Measurements from ENCODE around the gene KCND2.
"Not testable (repeated sequence)": the region's sequence is repeated elsewhere in the genome, so short reads cannot be mapped to it uniquely, and the experiment has no call there.

The KCND2 gene

DNA sequence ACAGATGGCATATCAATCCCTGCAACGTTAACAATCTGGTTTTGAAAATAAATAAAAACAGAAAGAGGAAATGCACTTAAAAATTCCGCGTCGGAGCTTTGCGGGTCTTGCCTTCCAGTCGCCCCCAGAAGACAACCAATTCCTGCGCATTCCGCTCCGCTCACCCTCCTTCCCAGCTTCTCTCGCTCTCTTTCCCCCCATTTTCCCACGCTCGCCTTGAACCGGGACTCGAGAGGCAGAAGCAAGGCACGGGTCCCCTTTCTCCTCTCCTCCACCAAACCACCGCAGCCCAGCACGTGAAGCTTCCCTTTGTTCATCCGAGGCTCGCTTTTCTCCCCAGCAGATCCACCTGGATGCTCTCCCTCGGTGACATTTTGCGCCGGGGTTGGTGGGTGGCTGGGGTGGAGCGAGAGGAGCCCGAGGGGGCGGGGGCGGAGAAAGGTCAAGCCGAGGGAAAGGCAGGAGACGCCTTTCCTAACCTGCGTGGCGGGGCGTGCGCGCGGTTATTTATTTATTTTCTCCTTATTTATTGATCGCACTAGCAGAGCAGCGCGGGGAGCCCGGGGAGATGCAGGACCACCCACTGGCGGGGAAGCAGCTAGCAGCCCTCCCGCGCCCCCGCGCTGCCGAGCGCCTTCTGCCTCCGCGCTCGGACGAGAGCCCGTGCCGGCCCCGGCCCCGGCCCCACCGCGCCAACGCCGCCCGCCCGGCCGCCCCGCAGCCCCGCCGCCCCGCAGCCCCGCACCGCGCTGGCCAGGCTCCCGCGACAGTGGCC is at the start of gene KCND2:
Gene KCND2, plus strand, starts transcription at position 475 of the 775 bp plus-strand sequence.
- peak; percentile 57 for DNase-seq

DNA sequence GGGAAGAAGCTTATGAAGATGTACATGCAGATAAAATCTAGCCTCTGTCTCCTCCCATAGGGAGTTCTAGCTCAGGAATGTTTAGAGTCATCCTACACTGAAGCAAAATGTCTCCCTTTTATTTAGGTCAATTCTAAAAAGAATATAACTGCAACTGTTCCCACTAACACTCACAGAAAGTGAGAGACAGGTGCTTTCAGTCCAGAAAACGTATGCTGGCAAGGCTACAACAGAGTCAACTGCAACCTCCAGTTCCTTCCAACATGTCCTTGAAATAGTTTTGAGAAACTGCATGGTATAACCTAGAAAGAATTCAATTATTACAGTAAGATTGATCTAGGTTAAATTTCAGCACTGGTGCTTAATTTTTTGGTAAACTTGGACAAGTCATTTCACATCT is 46.8 kb upstream of the KCND2 start:
- DNase-seq, result no peak

DNA sequence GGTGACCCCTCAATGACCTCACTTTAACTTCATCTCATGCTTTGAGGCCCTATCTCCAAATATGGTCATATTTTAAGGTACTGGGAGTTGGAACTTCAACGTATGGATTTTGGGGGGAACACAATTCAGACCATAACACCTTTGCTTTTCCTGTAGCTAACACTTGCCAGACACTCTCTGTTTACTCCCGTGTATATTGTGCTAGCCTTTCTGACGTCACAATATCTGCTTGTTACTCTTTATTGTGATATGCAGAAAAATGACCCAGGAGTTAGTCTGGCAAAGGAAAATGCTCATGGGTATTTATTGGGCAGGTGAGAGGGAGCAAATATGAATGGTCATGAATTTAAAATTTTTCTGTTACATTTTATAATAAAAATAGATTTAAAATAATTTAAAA is 45.7 kb upstream of the KCND2 start:
- no peak for DNase-seq

DNA sequence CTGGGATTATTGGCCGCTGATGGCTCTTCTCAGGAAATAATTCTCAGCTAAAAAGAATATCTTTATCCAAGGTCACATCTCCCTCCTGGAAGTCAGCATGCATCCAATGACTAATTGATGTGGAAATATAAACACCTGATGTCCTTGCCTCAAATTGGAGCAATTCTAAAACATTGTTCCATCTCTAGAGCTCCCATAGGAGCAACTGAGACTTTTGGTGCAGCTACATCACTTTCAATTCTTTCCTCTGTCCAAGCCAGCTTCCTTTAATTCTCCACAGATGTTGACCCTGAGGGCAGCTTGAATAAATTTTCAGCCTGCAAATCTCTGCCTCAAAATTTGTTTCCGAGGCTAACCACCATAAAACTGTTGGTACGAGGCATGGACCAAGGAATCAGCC is 43.9 kb upstream of the KCND2 start:
- DNase-seq, result no peak

- no peak for DNase-seq
Observed at GRCh38 chr7:120233338-120233737, 39.6 kb upstream of the KCND2 start.

- DNase-seq, result not testable (repeated sequence)
Observed at GRCh38 chr7:120240350-120240749, 32.6 kb upstream of the KCND2 start.

GRCh38 chr7:120241973-120242372 is 31.0 kb upstream of the KCND2 start:
- no peak for DNase-seq

GRCh38 chr7:120254845-120255244 is 18.1 kb upstream of the KCND2 start:
- no peak for DNase-seq

DNA sequence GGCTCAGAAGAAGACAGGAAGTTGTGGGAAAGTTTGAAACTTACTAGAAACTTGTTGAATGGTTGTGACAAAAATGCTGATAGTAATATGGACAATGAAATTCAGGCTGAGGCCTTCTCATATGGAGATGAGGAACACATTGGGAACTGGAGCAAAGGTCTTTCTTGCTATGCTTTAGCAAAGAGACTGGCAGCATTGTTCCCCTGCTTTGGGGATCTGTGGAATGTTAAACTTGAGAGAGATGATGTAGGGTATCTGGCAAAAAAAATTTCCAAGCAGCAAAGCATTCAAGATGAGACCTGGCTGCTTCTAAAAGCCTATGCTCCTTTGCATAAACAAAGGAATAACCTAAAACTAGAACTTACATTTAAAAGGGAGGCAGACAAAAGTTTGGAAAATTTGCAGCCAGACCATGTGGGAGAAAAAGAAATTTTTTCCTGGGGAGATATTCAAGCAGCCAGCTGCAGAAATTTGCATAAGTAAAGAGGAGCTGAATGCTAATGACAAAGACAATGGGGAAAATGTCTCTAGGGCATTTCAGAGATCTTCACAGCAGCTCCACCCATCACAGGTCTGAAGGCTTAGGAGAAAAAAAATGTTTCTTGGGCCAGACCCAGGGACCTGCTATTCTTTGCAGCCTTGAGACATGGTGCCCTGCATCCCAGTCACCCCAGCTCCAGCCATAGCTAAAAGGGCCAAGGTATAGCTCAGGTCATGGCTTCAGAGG is 16.5 kb upstream of the KCND2 start:
- DNase-seq, result no peak

DNA sequence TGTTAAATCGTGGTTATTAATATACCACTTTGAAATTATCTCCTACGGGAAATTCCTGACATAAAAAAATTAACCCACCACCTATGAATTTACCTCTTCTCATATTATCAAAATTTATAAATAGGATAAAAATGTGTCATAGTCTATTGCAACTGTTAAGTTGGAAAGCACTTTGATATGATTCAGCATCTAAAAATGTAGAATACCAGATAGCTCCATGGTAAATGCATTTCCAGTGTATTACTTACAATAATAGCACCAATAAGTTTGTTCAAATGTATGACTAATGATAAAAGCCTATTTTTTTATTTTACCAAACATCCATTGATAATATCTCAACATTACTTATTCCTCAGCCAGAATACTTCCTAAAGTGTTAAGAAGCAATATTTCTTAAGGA is 13.6 kb upstream of the KCND2 start:
- no peak for DNase-seq

GRCh38 chr7:120260111-120260510 is 12.9 kb upstream of the KCND2 start:
- DNase-seq, result no peak

DNA sequence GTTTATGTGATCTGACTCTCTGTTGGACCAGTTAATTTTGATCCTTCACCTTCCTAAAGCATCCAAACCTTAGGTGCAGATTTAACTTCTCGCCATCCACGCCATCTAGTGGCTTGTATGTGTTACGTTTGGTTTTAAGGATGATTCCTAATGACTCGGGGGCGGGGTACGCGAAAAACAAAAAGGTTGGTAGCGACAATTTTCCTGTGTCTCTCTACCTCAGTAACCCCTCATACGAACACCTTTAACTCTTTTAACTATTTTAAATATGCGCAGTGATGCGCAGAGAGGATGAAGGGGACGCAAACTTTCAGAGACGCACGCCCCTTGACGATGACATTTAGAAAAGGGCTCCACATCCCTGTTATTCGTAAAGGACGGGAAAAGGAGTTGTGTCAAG is 714 bp upstream of the KCND2 start:
- peak; percentile 68 for DNase-seq

DNA sequence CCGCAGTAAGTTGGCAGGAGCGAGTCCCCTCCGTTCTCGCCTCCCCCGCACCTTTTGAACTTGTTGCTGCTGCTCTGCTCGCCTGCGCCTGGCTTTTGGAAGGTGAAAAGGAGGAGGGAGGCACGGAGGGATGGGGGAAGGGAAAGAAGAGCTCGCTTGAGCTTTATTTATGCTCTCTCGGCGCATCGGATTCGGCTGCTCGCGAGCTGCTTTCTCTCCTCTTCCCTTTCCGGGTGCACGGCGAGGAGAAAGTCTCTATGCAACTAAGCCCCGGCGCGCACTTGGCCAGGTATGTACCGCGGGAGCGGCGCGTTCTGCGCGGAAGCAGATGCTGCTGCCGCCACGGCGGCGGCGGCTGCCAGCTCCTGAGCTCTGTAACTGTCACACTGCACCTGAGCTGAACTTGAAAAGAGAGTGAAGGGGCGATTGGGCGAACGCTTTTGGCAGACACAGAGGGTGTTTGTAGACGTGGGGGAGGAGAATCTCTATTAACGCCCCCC is 551 bp downstream of the KCND2 start:
- peak; percentile 90 for DNase-seq

DNA sequence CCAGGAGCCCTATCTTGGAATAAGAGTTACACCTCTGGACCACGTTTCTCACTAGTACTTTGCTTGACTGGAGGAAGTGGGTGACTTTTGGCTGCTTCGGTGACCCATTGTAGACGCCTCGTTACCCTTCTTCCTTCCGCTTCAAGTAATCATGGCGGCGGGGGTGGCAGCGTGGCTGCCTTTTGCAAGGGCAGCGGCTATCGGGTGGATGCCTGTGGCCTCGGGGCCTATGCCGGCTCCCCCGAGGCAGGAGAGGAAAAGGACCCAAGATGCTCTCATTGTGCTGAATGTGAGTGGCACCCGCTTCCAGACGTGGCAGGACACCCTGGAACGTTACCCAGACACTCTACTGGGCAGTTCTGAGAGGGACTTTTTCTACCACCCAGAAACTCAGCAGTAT is 1.5 kb downstream of the KCND2 start:
- DNase-seq, result no peak

DNA sequence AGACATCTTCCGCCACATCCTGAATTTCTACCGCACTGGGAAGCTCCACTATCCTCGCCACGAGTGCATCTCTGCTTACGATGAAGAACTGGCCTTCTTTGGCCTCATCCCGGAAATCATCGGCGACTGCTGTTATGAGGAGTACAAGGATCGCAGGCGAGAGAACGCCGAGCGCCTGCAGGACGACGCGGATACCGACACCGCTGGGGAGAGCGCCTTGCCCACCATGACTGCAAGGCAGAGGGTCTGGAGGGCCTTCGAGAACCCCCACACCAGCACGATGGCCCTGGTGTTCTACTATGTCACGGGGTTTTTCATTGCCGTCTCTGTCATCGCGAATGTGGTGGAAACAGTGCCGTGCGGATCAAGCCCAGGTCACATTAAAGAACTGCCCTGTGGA is 1.9 kb downstream of the KCND2 start:
- DNase-seq, result no peak

DNA sequence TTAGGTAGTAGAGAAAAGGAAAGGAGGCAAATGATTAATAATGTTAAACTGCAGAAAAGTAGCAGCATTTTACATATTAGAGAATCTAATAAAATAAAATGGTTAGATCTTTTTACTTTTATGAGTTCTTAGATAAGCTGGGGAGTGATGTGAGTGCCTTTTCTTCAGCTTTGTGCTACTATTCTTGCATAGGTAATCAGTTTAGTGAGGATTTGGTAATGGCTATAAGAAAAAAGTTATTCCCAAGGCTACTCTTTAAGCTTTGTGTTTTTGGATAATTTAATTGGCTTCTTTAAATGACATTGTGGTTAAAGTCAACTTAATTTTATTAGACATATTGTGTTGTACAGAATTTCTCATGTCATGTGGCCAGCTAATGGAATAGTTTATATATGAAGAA is 3.7 kb downstream of the KCND2 start:
- DNase-seq, result no peak

DNA sequence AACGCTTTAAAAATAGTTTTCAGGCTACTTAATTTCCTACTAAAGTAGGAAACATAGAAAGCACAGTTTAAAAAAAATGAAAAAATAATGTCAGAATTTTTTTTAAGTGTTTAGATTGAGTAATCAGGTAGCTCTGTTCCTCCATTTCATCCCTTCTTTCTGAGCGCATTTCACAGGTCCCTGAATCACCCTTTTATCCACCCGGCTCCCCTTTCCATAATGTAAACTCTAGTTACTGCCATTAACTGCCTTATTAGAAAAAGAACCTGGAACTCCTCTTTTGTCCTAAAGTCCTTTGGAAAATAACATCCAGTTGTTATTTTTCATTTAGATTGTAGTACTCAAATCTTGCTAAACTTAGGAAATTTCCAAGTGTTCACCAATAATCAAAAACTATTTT is 5.8 kb downstream of the KCND2 start:
- peak; percentile 21 for DNase-seq

DNA sequence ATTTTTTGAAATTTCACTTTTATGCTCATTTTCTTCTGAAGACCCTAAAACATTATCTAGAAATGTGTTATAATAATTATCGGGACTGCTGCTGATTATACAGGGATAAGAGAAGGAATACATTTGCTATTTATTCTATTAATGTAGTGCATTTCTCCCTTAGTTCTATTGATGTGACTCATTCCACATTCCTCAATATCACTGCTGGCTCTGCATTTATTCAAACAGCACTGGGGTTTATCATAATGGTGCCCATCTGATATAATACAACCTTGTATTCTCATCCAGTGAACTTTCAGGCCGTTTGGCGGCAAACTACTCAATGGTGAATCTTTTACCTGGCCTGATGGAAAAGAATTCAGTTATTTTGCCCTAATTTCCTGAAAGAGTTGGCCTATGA is 7.8 kb downstream of the KCND2 start:
- no peak for DNase-seq

GRCh38 chr7:120293027-120293426 is 20.1 kb downstream of the KCND2 start:
- DNase-seq, result no peak

GRCh38 chr7:120302190-120302589 is 29.2 kb downstream of the KCND2 start:
- DNase-seq, result no peak

DNA sequence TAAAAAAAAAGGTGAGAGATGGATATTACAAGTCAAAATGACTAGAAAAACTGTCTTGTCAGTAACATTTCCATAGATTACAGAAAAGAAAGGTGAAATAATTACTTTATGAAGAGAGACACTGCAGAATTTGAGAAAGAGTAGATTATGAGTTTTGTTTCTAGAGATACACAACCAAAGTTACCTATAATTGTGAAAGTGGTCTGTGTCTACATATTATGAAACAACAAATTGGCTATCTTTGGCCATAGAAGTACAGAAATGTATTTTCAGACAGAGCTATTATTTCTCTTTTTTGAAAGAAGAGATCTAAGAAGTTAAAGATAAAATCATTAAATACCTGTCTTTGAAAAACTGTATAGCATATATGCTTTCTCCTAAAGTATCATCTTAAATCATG is 30.1 kb downstream of the KCND2 start:
- DNase-seq, result no peak

GRCh38 chr7:120304674-120305073 is 31.7 kb downstream of the KCND2 start:
- DNase-seq, result no peak

DNA sequence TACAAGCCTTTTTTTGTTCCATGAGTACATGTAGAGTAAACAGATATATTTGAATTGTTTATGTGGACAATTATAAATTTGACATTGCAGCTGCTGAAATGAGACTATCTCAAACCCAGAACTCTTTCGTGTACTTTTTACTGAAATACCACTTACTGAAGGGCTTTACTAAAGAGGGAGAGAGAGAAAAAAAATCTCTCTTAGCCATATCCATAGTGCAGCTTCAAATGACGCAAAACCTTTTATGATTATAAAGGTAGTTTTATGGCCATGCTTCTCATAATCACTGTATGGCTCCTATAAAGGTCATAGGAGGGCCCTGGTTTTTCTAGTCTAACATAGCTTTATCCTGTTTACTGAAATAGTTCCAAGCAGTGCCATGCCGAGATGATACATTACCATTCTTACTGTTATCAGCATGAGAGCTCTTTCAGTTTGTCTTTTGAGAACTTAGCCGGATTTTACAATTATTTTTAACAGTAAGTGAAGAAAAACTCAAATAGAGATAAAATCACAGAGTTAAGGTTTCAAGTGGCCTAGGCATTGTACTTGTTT is 35.1 kb downstream of the KCND2 start:
- DNase-seq, result no peak
